ENCODE results near the gene ZNG1C. TPM values are rescaled to one million over a fixed set of nuclear protein-coding genes. Genes with fewer than 3 reads are reported as not detected.
"Not testable (repeated sequence)": the region's sequence is repeated elsewhere in the genome, so short reads cannot be mapped to it uniquely, and the experiment has no call there.

Gene ZNG1C
- 34.2 TPM for total RNA-seq

DNA sequence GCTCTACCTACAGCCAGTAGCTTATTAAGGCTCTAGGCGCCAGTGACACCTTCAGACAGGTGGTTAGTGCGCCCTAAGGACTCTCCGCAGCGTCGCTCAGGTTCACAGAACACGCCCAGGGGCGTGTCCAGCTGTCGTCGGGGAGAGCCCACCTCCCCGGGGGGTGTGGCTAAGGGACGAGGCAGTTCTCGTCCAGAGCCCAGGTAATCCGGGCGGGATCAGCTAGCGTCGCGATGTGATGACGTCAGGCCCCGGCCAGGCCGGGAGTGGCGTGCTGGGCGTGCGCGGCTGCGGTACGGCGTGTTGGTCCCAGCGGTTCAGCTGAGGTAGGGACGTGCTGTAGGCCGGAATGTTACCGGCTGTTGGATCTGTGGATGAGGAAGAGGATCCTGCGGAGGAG is at the start of gene ZNG1C:
Gene ZNG1C (plus strand): TSS at position 301 of the 400 bp plus-strand sequence. CDS start 49 bp downstream, at position 350.
- not testable (repeated sequence) for DNase-seq

DNA sequence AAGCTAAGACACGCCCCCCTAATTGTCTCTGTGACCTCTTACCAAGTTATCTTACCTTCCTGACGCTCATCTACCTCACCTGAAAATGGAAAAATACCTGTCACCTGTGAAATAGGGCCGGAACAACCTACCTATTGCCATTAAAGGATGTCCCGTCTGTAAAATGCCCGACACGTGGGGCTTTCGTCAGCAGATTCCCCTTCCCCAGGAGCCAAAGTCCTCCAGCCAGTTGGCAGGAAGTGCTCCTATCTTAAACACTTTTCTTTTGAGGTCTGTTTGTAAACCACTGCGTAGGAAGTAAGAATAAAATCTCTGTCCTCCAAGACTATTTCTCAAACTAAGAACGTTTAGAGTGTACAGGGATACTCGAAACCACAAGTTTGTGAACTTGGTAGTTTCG is 654 bp downstream of the ZNG1C start:
- DNase-seq: not testable (repeated sequence)

DNA sequence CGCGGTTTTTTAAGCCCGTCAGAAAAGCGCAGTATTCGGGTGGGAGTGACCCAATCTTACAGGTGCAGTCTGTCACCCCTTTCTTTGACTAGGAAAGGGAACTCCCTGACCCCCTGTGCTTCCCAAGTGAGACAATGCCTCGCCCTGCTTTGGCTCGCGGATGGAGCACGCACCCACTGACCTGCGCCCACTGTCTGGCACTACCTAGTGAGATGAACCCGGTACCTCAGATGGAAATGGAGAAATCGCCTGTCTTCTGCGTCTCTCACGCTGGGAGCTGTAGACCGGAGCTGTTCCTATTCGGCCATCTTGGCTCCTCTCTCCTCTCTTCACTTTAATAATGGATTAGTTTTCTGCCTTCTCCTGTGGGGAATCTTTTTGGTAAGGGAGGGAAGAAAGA is 39.3 kb downstream of the ZNG1C start:
- not testable (repeated sequence) for DNase-seq

DNA sequence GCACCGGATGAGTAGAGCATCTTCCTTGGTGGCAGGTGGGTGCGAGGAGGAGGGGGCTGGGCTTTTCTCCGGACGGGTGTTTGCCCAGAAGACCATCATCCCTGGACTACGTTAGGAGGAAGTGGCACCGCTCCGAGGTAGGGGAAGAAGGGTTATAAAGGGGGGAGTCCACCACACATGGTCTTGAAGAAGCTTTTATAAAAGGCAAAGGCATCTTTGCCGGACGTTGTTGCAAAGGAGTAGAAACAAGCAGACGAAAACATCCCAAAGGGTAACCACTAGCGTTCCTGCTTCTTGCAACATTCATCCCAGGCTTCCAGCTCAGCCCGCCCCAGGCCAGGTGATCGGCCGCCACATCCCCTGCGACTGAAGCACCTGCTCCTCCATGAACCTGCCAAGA is 60.8 kb downstream of the ZNG1C start, which contains the start of gene FOXD4L3:
Gene FOXD4L3 (plus strand): TSS at position 301 of the 400 bp plus-strand sequence. CDS start 85 bp downstream, at position 386.
- DNase-seq: not testable (repeated sequence)

DNA sequence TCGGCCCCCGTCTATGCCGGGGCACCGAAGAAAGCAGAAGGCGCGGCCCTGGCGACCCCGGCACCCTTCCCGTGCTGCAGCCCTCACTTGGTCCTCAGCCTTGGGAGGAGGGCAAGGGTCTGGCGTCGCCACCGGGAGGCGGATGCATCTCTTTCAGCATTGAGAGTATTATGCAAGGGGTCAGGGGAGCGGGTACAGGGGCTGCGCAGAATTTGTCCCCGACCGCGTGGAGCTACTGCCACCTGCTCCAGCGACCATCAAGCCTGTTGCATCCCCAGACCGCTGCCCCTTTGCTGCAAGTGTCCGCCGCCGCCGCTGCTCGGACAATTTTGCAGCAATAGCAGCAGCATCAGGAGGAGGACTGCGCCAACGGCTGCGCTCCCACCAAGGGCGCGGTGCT is 62.0 kb downstream of the ZNG1C start:
- DNase-seq: not testable (repeated sequence)

DNA sequence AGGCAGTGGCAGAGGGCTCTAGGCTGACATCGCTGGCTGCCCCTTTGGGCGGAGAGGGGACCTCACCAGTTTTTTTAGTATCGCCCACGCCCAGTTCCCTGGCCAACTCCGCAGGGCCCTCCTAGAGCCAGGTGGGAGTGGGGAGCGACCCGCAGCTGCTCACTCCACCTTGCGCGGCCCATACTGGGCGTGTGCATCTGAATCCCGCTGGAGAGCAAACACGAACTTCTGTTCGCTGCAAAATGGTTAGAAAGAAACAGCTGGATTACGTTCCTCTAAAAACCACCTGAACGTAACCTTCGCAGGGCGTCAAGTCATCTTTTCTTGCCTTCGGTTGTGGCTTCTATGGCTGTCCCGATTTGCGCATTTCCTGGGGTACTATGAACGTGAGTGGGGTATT is 62.4 kb downstream of the ZNG1C start:
- DNase-seq: not testable (repeated sequence)

DNA sequence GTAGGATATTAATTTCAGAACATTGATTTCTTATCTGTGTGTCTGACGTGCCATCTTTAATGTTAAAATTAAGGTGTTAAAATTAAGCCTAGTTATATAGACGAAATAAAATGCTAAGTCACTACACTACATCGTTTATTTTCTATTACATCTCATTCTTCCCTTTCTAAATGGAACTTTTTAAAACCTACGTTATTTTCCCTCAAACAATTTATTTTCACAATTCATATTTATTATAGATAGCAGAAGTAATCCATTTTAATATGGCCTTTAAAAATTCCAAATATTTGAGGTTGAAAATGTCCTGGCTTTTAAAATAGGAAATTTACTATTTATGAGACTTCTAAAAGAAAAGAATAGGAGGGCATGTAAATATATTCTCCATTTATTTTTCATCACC is 63.0 kb downstream of the ZNG1C start:
- DNase-seq: not testable (repeated sequence)

DNA sequence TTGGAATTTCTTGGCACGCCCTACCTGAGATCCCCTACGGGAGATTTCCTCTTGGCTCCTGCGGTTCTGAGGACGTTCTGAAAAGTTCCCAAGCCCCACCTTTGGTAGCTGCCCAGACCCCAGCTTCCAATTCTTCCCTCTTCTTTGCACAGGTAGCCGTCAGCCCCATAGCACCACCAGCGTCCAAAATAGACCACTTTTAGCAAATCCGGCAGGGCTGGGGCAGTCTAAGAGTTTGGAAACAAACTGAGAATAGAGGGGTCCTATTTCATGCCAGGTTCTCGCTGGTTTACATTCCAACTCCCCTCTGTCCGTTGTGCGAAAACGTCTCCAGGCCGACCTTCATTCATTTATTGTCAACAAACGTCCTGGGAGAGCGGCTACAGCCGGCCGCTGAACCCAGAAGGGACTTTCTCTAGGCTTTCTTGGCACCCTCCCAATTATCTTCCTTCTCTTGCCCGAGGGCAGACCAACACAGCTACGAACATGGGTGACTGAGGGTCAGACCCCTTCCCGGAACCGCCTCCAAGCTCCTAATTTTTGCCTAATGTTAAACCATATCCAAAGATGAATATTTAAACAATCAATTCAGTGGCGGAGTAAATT is 64.0 kb downstream of the ZNG1C start:
- not testable (repeated sequence) for DNase-seq

DNA sequence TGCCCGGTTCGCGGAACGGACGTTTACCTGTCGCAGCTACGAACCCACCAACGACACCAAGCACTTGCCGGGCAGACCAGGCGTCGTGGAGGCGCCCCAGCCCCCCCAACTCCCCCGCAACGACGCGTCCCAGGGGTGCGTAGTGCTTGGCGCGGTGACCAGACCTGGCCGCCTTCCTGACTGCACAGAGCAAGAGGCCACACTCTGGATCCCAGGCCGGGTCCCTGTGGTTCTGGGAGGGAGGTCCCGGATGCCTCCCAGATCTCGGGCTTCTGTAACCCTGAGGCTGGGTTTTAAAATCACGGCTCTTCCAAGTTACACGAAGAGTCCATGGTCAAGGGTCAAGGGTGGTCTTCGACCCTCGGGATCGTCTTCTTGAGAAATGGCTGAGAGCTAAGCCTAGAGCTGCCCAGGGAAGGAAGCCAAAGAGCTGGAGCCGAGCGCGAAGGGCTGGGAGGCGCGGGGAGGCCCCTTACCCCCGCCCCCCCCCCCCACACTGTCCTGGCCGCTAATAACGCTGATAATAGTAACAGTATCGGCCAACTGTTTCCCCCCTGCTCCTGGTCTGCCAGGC is 64.7 kb downstream of the ZNG1C start:
- not testable (repeated sequence) for DNase-seq

DNA sequence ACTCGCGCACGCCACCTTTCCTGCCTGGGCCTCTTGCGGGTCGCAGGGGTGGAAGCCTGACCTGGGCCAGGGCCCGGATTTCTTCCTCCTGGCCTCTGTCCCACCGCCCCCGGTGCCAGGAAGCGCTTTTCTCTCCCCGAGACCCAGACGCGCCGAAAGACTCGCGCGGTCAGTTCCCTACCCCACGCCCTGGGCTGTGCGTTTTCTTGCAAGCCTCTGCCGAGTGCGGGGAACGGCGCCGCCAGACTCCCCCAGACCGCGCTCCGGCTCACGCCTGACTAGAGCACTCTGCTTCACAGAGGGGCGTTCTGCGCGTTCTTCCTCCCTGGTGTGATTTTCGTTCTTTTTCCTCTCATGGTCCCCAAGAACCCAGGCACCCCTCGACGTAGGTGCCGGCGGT is 65.3 kb downstream of the ZNG1C start:
- DNase-seq: not testable (repeated sequence)

DNA sequence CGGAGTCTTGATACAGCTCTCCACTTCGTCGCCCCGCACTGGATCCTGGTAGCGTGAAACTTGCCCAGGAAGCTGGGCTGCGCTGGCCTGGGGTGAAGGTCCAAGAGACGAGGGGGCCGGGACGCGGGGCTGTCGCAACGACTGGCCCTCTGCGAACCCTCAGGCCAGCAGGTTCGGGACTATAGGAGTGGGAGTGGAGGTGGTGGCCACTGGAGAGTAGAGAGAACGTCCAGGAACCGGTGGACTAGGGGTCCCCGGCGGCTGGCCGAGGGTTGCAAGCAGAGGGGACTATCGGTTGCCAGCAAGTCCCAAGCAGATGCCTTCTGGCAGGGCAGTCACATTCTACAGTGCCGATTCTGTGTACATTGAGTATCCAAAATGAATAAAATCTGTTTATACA is 65.9 kb downstream of the ZNG1C start:
- not testable (repeated sequence) for DNase-seq

DNA sequence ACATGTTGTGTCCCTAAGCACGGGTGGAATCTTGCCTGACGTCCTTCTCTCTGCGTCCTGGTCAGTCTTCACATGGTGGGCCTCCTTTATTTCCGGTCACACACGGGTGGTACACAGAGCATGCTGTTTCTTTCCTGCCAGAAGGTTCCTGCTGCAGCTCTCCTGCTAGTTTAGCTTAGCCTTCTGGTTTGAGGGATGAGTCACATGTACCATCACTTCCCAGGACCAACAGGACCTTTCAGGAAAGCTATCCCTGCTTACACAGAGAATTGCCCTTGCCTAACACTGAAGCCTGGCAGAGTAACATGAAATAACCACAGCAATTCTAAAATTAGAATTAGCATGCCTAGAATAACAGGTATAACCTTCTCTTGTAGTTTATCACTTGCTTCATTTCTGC is 69.4 kb downstream of the ZNG1C start:
- DNase-seq: not testable (repeated sequence)

DNA sequence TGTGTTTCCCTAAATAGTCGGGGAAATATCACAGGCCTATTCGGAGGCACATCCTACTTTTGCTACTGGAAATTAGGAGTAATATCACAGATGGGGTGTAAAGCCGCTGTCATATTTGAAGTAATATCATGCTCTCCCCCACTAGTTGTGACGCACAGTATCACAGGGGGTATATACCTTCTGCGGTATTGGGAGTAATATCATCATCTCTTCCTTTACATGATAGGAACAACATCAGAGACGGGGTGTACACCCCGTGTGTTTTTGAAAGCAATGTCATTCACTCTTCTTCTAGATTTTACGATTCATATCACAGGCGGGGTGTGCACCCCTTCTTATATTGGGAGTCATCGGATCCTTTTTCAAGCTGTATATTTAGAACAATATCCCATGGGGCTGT is 76.4 kb downstream of the ZNG1C start:
- DNase-seq: not testable (repeated sequence)

DNA sequence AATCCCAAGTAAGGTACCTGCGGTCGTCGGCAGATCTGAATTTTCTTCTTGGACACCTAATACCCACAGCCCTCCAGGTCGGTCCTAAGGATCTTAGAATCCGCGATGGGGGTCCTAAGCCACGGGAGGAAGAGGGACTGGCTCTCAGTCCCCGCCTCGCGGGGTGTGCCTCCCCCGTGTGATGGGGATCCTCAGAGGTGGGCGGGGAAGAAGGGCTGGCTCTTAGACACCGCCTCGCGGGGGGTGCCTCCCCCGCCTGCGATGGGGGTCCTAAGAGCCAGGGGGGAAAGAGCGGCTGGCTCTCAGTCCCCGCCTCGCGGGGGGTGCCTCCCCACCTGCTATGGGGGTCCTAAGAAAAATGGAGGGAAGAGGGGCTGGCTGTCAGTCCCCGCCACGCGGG is 82.0 kb downstream of the ZNG1C start:
- DNase-seq: not testable (repeated sequence)

DNA sequence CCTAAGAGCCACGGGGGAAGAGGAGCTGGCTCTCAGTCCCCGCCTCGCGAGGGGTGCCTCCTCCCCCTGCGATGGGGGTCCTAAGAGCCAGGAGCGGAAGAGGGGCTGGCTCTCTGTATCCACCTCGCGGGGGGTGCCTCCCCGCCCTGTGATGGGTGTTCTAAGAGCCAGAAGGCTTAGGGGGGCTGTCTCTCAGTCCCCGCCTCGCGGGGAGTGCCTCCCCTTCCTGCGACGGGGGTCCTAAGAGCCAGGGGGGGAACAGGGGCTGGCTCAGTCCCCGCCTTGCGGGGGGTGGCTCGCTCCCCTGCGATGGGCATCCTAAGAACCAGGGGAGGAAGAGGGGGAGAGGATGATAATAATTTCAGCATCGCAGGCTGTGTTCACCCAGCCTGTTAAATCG is 82.7 kb downstream of the ZNG1C start:
- DNase-seq: not testable (repeated sequence)

DNA sequence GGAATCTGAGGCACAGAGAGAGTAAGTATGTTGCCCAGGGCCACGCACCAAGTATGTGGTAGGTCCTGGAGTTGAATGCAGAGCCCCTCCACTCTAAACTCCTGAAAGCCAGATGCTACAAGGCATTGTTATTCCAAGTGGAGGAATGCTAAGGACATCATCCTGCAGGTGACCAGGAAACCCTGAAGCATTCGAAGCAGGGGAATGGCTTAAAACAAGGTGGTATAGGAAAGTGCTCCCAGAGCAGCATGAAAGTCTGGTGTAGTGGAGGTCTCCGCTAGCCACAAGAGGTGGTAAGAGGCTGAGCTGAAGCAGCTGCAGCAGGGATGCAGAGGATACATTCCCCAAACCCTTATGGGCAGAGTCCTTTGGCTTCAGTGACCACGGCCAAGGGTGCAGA is 87.3 kb downstream of the ZNG1C start:
- not testable (repeated sequence) for DNase-seq

DNA sequence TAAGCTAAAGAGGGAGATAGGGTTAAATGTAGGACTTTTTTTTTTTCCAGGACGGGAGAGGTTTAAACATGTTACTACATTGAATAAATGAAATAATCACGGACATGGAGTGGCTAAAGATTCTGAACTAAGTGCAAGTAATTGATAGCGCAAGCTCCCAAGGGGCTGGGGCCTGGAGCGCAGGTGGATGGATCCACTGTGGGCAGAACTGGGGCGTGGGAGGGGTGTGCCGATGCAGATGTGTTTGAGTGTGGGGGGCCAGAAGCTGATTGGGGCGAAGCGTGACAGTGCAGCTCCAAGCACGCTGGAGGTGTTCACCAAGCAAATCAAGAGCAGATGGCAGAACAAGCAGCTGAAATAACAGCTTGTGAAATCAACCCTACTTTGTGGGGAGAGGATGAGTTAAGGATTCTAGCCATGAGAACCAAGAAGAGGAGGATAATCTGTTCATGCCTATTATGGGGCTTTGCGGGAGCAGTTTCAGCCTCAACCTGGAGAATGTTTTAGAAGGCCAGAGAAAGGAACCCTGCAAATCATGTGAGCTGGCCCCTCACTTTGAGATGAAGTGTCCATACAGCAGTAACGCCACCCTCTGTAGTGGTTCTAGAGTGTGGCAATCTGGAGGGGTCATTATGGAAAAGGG is 88.9 kb downstream of the ZNG1C start:
- DNase-seq: not testable (repeated sequence)

DNA sequence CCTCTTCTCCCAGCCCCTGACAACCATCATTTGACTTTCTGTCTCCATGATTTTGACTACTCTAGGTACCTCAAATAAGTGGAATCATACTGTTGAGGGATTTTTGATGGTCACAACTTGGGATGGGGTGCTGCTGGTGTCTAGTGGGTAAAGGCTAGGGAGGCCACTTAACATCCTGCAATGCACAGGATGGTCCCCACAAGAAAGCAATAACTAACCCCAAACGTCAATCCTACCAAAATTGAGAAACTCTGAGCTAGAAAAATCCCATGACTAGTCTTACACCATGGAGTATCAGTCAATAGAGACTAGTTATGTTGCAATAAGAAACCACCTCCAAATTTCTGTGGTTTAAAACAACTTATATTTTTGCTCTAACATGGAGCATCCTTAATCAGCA is 90.3 kb downstream of the ZNG1C start:
- not testable (repeated sequence) for DNase-seq

DNA sequence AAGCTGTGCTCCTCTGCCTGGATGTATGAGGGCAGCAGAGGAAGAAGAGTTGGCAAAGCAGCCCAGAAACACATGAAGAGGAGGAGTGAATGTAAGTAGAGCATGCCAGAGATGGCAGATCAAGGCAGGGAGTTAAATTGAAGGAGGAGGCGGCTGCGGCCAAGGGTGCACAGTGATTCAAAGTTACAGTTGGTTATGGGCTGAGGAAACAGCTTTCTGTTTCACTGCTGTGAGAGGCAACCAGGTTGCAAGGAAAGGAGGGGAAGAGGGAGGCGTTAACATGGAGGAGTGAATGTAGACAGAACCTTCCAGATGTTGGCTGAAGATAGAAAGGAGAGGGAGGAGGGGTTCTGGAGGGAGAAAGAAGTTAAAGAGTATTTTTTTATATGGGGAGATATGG is 94.2 kb downstream of the ZNG1C start:
- not testable (repeated sequence) for DNase-seq

DNA sequence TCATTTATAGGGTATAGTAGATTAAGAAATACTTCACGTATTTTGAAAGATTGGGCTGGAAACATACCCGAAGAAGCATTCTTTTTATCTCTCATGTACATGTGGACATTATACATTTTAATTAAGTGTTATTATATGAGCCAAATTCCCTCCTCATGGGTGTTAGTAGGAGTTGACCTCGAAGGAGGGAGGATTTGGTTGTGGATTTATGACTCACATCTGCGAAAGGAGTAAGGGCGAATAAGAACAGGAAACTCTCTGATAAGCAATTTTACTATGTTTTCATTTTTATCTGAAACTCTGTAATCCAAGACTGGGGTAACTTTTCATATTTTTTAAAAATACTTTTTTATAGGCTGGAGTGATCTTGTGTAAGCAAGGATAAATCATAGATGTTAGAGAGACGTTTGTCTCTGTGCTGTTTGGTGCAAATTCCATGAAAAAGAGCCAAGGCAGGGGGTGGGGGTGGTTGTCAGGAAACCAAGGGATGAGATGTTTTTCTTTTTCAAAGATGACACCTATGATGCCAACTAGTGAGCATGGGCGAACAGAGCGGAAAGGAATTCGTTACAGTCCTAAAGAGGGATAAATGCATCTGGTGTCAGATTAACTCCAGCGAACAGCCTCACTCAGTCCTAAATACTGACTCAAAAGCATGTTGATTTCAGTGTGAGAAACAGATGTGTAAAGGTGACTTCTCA is 95.0 kb downstream of the ZNG1C start:
- not testable (repeated sequence) for DNase-seq

DNA sequence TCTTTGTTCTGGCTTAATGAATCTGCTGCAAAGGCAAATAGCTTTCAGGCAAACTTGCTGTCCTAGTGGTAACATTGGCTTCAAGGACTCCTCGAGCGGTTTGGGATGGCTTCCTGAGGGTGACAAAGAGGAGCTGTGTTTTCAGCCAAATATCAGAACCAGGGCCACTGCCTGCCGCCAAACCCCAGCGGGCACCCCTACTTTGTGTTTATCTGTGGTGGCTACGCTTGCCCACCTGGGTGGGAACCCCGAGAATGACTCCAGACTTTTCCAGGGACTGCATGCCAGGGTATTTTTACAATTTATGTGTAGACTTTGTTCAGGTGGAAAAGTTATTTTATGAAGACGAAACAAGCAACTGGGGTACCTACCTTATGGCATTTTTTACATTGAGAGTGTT is 96.2 kb downstream of the ZNG1C start:
- DNase-seq: not testable (repeated sequence)

DNA sequence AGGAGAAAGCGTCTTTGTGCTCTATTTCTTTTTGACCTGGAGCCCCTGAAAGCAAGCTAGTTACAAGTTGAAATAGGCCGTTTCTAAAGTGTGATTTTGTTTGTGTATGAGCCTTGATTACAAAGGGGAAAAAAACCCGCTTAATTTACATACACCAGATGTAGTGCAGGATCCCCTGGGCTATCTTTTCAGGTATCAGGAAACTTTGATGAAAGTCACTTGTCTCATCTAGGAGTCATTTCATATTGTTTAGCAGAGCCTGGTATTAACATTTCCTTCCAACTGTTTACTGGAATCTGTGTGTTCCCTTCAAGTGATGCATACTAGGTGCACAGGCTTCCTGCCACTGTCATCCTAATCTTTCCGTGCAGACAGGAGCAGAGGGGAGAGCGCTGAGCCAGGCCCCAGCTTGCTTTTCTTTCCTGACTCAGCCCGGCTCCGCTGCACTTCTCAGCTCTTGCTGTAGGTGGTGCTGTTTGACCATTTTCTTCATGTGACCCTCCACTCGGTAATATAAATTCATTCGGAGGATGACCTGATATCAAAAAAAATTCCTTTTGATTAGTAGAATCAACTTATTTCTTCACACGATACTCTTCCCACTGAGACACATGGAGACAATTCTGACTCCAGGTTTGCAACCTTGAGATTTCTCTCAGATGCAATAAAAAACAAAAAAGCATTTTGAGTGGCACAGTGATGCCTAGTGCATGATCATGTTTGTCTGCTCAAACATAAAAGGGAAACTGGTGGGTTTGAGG is 100.7 kb downstream of the ZNG1C start:
- DNase-seq: not testable (repeated sequence)
